Regular cardiac myocyte (primary cell): ENCODE results near the gene POLE. TPM values are rescaled to one million over a fixed set of nuclear protein-coding genes. Genes with fewer than 3 reads are reported as not detected.

Experiments
- total RNA-seq: library from RNA; depleted of rRNA; stranded (reverse); fragments of >200 nt; gene quantifications from 2 replicates; pipeline ENCODE4 v1.2.3, GENCODE V29; 2014

POLE gene
- total RNA-seq = 13.0 and 31.4 TPM in 2 replicates

GRCh38 chr12:132687211-132688164 is at the start of gene POLE, which contains the start of gene PXMP2:
TSS of gene POLE (minus strand) at chr12:132687342. CDS start at chr12:132687315, 27 bp downstream.
TSS of gene PXMP2 (plus strand) at chr12:132687587. CDS start at chr12:132687671, 84 bp downstream.

GRCh38 chr12:132710405-132711079 is 23.4 kb upstream of the POLE start, which contains the start of gene PGAM5:
TSS of gene PGAM5 (plus strand) at chr12:132710842. CDS start at chr12:132710877, 35 bp downstream.

DNA sequence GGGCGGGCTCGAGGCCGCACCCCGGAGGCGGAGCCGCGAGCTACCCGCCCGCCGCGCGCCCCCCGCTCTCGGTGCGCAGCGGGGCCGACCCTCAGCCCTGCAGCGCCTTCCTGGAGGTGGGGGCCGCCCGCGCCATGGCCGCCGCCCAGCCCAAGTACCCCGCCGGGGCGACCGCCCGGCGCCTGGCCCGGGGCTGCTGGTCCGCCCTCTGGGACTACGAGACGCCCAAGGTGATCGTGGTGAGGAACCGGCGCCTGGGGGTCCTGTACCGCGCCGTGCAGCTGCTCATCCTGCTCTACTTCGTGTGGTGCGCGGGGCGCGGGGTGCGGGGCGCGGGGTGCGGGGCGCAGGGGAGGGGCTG is 68.5 kb downstream of the POLE start, which contains the start of gene P2RX2:
Gene P2RX2, plus strand, starts transcription at position 94 of the 361 bp plus-strand sequence. Its CDS starts 41 bp downstream, at position 135.

GRCh38 chr12:132610051-132610759 is 76.9 kb downstream of the POLE start, which contains the start of gene LRCOL1:
TSS of gene LRCOL1 (minus strand) at chr12:132610582. CDS start at chr12:132606251, 4,331 bp downstream.

Other genes with a start within 250 kb of the POLE start
- gene FBRSL1, start 197.2 kb downstream of the POLE start, total RNA-seq = 0.85 and 1.9 TPM in 2 replicates
- gene LRCOL1, start 76.8 kb downstream of the POLE start, total RNA-seq = not detected in 2 replicates
- not detected in 2 replicates for gene P2RX2, start 68.6 kb downstream of the POLE start, total RNA-seq
- 6.5 and 16.7 TPM in 2 replicates for gene PXMP2, start 245 bp upstream of the POLE start, total RNA-seq
- 30.7 and 81.3 TPM in 2 replicates for gene PGAM5, start 23.5 kb upstream of the POLE start, total RNA-seq
- gene ANKLE2, start 74.5 kb upstream of the POLE start, total RNA-seq = 56.1 and 71.9 TPM in 2 replicates
- 165 and 236 TPM in 2 replicates for gene GOLGA3, start 141.5 kb upstream of the POLE start, total RNA-seq
- gene CHFR, start 200.3 kb upstream of the POLE start, total RNA-seq = 24.5 and 40.8 TPM in 2 replicates